Thoracic aorta (tissue), 2 donors: ENCODE data around the gene BCAT1. TPM values are rescaled to one million over a fixed set of nuclear protein-coding genes. Genes with fewer than 3 reads are reported as not detected.

Experiments
- ATAC-seq: fragments of 150-250 bp; one replicate; pipeline ENCODE4 v1.8.0; 2017; ENCODE audit warnings: low read depth; ENCODE audit not compliant: insufficient number of reproducible peaks, low FRiP score
- DNase-seq: peaks from one replicate; pipeline ENCODE4 v3.0.0-alpha.2; 2020; ENCODE audit warnings: low spot score
- H3K27ac ChIP-seq, 2 donors: fragments of 200-600 bp; sonication (generic); 1 replicate in 1 of 2; 2 replicates in 1 of 2; pipeline ENCODE4 v1.5.1; 2016; ENCODE audit warnings: mild to moderate bottlenecking in 2 of 2, moderate library complexity in 2 of 2
- H3K27me3 ChIP-seq: fragments of 200-600 bp; sonication (generic); replicated peaks from 2 replicates; pipeline ENCODE4 v1.6.0; 2016; ENCODE audit warnings: mild to moderate bottlenecking; ENCODE audit not compliant: insufficient read depth
- H3K36me3 ChIP-seq: fragments of 200-600 bp; sonication (generic); one replicate; pipeline ENCODE4 v1.5.1; 2016
- H3K4me1 ChIP-seq, 2 donors: fragments of 200-600 bp; sonication (generic); 1 replicate in 1 of 2; 2 replicates in 1 of 2; pipeline versions ENCODE4 v1.5.1 to v1.6.0; 2016; ENCODE audit warnings: low read depth in 2 of 2, mild to moderate bottlenecking in 1 of 2; ENCODE audit not compliant: control insufficient read depth in 1 of 2
- H3K4me3 ChIP-seq: fragments of 200-600 bp; sonication (generic); 2 replicates; pipeline ENCODE4 v1.5.1; 2016; ENCODE audit warnings: mild to moderate bottlenecking
- H3K9me3 ChIP-seq: fragments of 200-600 bp; sonication (generic); 2 replicates; pipeline ENCODE4 v1.5.1; 2016
- total RNA-seq, 2 donors: library from RNA; depleted of rRNA; stranded (reverse); fragments of >200 nt; gene quantifications; one replicate each; pipeline versions ENCODE4 v1.1.0 to v1.2.3, GENCODE V29; 2016
- TF ChIP-seq, protein P1 (sequence below): fragments of 200-600 bp; sonication (generic); IDR thresholded peaks from one replicate; pipeline ENCODE4 v1.5.1; 2019; ENCODE audit warnings: antibody characterized with exemption

The BCAT1 gene
- total RNA-seq, 2 donors from 2014 or later = 24.9 to 28.6 TPM

DNA sequence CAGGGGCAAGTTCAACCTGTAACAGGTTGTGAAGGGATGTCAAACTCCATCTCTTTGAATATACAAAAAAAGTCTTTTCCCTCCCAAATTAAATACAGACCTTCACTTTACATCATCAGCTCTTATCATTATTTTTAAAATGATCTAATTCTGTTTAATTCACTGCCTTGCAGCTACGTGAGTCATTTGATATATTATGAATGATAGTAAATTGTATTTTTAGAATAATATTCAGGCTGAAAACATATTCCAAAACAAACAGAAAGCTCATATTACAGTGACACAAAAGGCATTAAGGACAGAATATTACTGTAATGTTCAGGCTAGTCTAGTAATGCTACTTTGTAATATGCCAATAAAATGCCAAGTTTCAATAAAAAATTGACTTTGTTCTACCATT, 53.3 kb downstream of the BCAT1 start:
- TF ChIP-seq, protein P1, sequence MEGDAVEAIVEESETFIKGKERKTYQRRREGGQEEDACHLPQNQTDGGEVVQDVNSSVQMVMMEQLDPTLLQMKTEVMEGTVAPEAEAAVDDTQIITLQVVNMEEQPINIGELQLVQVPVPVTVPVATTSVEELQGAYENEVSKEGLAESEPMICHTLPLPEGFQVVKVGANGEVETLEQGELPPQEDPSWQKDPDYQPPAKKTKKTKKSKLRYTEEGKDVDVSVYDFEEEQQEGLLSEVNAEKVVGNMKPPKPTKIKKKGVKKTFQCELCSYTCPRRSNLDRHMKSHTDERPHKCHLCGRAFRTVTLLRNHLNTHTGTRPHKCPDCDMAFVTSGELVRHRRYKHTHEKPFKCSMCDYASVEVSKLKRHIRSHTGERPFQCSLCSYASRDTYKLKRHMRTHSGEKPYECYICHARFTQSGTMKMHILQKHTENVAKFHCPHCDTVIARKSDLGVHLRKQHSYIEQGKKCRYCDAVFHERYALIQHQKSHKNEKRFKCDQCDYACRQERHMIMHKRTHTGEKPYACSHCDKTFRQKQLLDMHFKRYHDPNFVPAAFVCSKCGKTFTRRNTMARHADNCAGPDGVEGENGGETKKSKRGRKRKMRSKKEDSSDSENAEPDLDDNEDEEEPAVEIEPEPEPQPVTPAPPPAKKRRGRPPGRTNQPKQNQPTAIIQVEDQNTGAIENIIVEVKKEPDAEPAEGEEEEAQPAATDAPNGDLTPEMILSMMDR = no peak
- no peaks in the 10 kb centered on the region for H3K36me3 ChIP-seq
- H3K27ac ChIP-seq = no peak overlapping the region
- no peak overlapping the region for H3K4me3 ChIP-seq
- no peaks in the 10 kb centered on the region for H3K27me3 ChIP-seq
- H3K4me1 ChIP-seq = peaks cover 15 to 20% of the 10 kb centered on the region in 2 donors
- no peaks in the 10 kb centered on the region for H3K9me3 ChIP-seq
- DNase-seq (no peak), ATAC-seq (no peak)

DNA sequence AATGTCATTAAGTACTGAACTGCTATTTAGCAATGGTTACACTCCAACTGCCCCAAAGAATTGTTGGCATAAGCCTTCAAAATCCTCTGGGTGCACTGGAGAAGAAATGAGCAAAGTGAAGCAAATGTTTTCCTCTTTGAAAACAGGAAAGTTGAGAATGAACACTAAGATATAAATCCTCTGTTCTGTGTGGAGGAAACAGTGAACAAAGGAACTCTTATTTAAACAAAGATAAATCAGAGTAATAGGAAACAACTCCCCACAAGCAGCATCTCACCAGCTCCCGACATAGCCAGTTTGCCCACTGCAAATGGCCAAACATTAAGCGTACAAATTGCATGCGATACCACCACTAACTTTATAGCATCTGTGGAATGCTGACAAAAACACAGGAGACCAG, 54.0 kb downstream of the BCAT1 start:
- Histone ChIP-seq H3K27ac (no peak overlapping the region), H3K27me3 (no peaks in the 10 kb centered on the region), H3K4me1 (peaks cover 15 to 20% of the 10 kb centered on the region in 2 donors), H3K36me3 (no peaks in the 10 kb centered on the region), H3K4me3 (no peak overlapping the region), H3K9me3 (no peaks in the 10 kb centered on the region)
- TF ChIP-seq, protein P1 = no peak
- ATAC-seq = no peak
- no peak for DNase-seq

DNA sequence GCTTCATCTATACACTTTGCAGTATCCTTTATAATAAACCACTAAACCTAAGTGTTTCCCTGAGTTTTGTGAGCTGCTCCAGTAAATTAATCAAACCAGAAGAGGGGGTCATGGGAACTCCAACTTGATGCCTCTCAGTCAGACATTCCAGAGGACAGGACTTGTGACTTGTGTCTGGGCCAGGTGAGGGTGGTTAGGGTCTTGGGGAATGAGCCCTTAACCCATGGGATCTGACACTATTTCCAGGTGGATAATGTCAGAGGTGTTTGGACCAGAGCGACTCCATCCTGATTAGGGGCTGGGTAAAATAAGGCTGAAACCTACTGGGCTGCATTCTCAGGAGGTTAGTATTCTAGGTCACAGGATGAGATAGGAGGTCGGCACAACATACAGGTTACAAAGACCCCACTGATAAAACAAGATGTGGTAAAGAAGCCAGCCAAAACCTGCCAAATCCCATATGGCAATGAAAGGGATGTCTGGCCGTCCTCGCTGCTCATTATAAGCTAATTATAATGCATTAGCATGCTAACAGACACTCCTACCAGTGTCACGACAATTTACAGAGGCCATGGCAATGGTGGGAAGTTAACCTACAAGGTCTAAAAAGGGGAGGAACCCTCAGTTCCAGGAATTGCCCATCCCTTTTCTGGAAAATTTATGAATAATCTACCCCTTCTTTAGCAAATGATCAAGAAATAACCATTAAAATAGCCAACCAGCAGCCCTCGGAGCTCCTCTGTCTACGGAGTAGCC, 58.7 kb downstream of the BCAT1 start:
- TF ChIP-seq, protein P1 = no peak
- Histone ChIP-seq H3K4me1 (peaks cover 3 to 7% of the 10 kb centered on the region in 2 donors), H3K27ac (no peak overlapping the region), H3K36me3 (no peaks in the 10 kb centered on the region), H3K4me3 (no peak overlapping the region), H3K27me3 (no peaks in the 10 kb centered on the region), H3K9me3 (no peaks in the 10 kb centered on the region)
- DNase-seq (no peak), ATAC-seq (no peak)

GRCh38 chr12:24889411-24889810, 59.5 kb downstream of the BCAT1 start:
- ATAC-seq (no peak), DNase-seq (no peak)
- Histone ChIP-seq H3K27me3 (no peaks in the 10 kb centered on the region), H3K36me3 (no peaks in the 10 kb centered on the region), H3K9me3 (no peaks in the 10 kb centered on the region), H3K27ac (no peak overlapping the region), H3K4me1 (no peaks in the 10 kb centered on the region), H3K4me3 (no peak overlapping the region)
- TF ChIP-seq, protein P1 = no peak

- Histone ChIP-seq H3K4me3 (no peak overlapping the region), H3K36me3 (no peaks in the 10 kb centered on the region), H3K27ac (no peak overlapping the region), H3K4me1 (no peaks in the 10 kb centered on the region), H3K9me3 (no peaks in the 10 kb centered on the region), H3K27me3 (no peaks in the 10 kb centered on the region)
- DNase-seq (no peak), ATAC-seq (no peak)
- TF ChIP-seq, protein P1 = no peak
Observed at GRCh38 chr12:24888813-24889212, 60.1 kb downstream of the BCAT1 start.
